Measurements from ENCODE around the gene ACTG2. TPM values are rescaled to one million over a fixed set of nuclear protein-coding genes. Genes with fewer than 3 reads are reported as not detected.

ACTG2 gene
- total RNA-seq, 4 donors from 2014 or later: 0.51 to 8.5 (median 3.1) TPM

GRCh38 chr2:73859721-73860586 lies 32.9 kb upstream of the ACTG2 start:
- no peak for TF ChIP-seq CTCF (IDR thresholded peaks at IDR 0.05; ENCODE audit: low read depth)

GRCh38 chr2:73862987-73863386 lies 29.8 kb upstream of the ACTG2 start:
- no peak for TF ChIP-seq CTCF (IDR thresholded peaks at IDR 0.05; ENCODE audit: low read depth)

GRCh38 chr2:73868204-73868978 lies 24.4 kb upstream of the ACTG2 start:
- TF ChIP-seq CTCF (IDR thresholded peaks at IDR 0.05; ENCODE audit: low read depth): no peak

- no peak for TF ChIP-seq CTCF (IDR thresholded peaks at IDR 0.05; ENCODE audit: low read depth)
Measured at GRCh38 chr2:73870084-73870483, 22.7 kb upstream of the ACTG2 start.

- no peak for TF ChIP-seq CTCF (IDR thresholded peaks at IDR 0.05; ENCODE audit: low read depth)
Measured at GRCh38 chr2:73877071-73877802, 15.6 kb upstream of the ACTG2 start.

GRCh38 chr2:73885406-73885805 lies 7.4 kb upstream of the ACTG2 start:
- TF ChIP-seq CTCF (IDR thresholded peaks at IDR 0.05; ENCODE audit: low read depth): no peak

GRCh38 chr2:73886357-73886756 lies 6.5 kb upstream of the ACTG2 start:
- TF ChIP-seq CTCF (IDR thresholded peaks at IDR 0.05; ENCODE audit: low read depth): no peak

Measured in subcutaneous adipose tissue (tissue), 4 donors.